ENCODE measurements around the gene PSTPIP1.

- no peak for TF ChIP-seq EGR1 (IDR thresholded peaks at IDR 0.05; ENCODE audit: borderline replicate concordance, low read depth, low read length)
- no peak for TF ChIP-seq SUZ12 (IDR thresholded peaks at IDR 0.05; ENCODE audit: low read length)
- no peak for TF ChIP-seq SIN3A (conservative IDR thresholded peaks at IDR 0.05 in 1 of 2, IDR thresholded peaks at IDR 0.05 in 1 of 2; ENCODE audit: low read depth in 1 of 2, low read length in 2 of 2)
- TF ChIP-seq CTCF (IDR thresholded peaks at IDR 0.05; ENCODE audit: control extremely low read depth in 1 of 3, insufficient read depth in 1 of 3, low read depth in 1 of 3, low read length in 3 of 3): no peak
- TF ChIP-seq TAF1 (IDR thresholded peaks at IDR 0.05; ENCODE audit: low read depth, low read length): no peak
- TF ChIP-seq POLR2A (IDR thresholded peaks at IDR 0.05; ENCODE audit: control extremely low read depth in 1 of 2, low read depth in 2 of 2, low read length in 2 of 2): no peak
- TF ChIP-seq GABPA (IDR thresholded peaks at IDR 0.05; ENCODE audit: borderline replicate concordance, insufficient read depth, low read length): no peak
- no peak for TF ChIP-seq POLR2AphosphoS5 (IDR thresholded peaks at IDR 0.05; ENCODE audit: low read depth, low read length)
- TF ChIP-seq PHF8 (conservative IDR thresholded peaks at IDR 0.05; ENCODE audit: low read depth, low read length): no peak
- TF ChIP-seq MAFK (IDR thresholded peaks at IDR 0.05; ENCODE audit: low read depth, low read length): no peak
- TF ChIP-seq, protein P1, sequence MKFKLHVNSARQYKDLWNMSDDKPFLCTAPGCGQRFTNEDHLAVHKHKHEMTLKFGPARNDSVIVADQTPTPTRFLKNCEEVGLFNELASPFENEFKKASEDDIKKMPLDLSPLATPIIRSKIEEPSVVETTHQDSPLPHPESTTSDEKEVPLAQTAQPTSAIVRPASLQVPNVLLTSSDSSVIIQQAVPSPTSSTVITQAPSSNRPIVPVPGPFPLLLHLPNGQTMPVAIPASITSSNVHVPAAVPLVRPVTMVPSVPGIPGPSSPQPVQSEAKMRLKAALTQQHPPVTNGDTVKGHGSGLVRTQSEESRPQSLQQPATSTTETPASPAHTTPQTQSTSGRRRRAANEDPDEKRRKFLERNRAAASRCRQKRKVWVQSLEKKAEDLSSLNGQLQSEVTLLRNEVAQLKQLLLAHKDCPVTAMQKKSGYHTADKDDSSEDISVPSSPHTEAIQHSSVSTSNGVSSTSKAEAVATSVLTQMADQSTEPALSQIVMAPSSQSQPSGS (IDR thresholded peaks at IDR 0.05; ENCODE audit: low read length): no peak
- TF ChIP-seq TAF7 (optimal IDR thresholded peaks at IDR 0.05; ENCODE audit: borderline replicate concordance, low read depth, low read length): no peak
- no peak for TF ChIP-seq POU5F1 (IDR thresholded peaks at IDR 0.05; ENCODE audit: low read depth, low read length)
- TF ChIP-seq EP300 (IDR thresholded peaks at IDR 0.05; ENCODE audit: borderline replicate concordance in 1 of 2, low read depth in 2 of 2, low read length in 2 of 2): no peak
These were observed 33.5 kb upstream of the PSTPIP1 start for GRCh38 chr15:76961268-76962011.
